NK-92 treated with Interleukin-12 subunit alpha and Interleukin-12 subunit beta, amount 100 ng/mL, for 24 hours (cell line): ENCODE data around the gene EXTL2.
"Not testable (repeated sequence)": the region's sequence is repeated elsewhere in the genome, so short reads cannot be mapped to it uniquely, and the experiment has no call there.

ENCODE experiments used
- DNase-seq: peaks from one replicate; lab custom pipeline; 2025; lab: John Stamatoyannopoulos, UW

EXTL2 gene

DNA sequence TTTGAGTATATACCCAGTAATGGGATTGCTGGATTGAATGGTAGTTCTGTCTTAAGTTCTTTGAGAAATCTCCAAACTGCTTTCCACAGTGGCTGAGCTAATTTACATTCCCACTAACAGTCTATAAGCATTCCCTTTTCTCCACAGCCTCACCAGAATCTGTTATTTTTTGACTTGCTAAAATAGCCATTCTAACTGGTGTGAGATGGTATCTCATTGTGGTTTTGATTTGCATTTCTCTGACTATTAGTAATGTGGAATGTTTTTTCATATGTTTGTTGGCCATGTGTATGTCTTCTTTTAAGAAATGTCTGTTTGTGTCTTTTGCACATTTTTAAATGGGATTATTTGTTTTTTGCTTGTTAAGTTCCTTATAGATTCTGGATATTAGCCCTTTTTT, 39.5 kb downstream of the EXTL2 start:
- DNase-seq, result not testable (repeated sequence)

DNA sequence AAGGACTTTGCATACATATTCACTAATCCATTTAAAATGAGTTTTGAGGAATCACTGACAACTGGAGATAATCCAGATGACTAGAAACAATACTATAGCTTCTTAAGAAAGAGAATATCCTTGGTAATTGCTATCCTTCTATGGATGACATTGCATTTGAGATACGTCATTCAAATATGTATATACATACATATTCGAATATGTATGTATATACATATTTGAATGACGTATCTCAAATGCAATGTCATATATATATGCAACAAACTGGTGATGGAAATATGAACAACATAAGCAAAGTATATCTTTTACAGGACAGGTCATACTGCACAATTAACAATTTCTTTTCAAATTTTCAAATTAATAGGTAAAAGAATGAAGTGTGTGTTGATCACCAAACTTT, 41.7 kb downstream of the EXTL2 start:
- DNase-seq, result no peak

DNA sequence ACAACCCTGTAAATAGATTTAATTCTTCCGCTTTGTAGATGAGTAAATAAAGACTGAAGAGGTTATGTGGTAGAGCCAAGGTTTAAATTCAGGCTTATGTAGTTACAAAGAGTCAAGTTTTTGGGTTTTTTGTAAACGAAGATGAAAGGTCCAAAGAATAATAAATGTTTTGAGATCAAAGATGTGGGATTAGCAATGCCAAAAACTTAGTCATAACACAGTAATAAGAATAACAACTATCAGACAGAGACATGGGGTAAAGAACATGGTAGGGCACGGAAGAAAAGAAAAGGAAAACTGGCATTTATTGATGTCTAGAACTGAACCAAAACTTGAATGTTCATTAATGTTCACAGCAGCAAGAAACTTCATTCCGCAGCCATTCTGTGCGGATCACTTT, 42.9 kb downstream of the EXTL2 start:
- no peak for DNase-seq

DNA sequence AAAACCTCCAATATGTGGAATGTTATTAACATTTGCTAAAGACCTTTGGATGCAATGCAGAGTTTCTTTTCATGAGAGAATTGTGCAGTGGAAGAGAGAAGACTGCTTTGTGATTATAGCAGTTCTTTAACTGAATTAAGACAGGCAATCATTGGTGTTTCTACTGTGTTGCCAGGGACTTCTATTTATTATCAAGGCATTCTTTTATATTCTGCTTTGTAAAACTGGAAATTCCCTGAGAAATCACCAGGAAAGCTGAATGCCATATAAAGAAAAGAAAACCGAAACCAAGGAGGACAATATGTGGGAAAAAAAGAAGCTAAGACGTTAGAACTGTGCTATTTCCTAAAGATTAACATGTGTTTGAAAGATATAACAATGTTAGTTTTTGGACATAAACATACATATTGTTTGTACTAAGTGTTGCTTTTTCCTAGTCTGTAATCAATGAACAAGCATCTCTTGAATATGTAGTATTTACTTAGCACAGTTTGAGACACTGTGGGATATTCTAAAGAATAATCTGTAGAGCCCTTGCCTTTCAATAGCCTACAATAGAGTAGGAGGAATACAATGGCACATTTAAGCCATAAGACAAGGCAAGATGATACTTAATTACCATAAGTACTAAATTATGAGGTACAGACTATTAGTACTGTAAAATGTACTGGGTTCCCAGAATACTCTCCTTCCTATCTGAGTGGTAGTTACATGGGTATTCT, 47.1 kb downstream of the EXTL2 start:
- no peak for DNase-seq

DNA sequence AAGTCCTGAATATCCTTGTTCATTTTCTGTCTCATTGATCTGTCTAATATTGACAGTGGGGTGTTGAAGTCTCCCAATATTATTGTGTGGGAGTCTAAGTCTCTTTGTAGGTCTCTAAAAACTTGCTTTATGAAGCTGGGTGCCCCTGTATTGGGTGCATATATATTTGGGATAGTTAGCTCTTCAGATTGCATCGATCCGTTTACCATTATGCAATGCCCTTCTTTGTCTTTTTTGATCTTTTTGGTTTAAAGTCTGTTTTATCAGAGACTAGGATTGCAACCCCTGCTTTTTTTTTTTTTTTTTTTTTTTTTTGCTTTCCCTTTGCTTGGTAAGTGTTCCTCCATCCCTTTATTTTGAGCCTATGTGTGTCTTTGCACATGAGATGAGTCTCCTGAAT, 51.5 kb downstream of the EXTL2 start:
- not testable (repeated sequence) for DNase-seq

DNA sequence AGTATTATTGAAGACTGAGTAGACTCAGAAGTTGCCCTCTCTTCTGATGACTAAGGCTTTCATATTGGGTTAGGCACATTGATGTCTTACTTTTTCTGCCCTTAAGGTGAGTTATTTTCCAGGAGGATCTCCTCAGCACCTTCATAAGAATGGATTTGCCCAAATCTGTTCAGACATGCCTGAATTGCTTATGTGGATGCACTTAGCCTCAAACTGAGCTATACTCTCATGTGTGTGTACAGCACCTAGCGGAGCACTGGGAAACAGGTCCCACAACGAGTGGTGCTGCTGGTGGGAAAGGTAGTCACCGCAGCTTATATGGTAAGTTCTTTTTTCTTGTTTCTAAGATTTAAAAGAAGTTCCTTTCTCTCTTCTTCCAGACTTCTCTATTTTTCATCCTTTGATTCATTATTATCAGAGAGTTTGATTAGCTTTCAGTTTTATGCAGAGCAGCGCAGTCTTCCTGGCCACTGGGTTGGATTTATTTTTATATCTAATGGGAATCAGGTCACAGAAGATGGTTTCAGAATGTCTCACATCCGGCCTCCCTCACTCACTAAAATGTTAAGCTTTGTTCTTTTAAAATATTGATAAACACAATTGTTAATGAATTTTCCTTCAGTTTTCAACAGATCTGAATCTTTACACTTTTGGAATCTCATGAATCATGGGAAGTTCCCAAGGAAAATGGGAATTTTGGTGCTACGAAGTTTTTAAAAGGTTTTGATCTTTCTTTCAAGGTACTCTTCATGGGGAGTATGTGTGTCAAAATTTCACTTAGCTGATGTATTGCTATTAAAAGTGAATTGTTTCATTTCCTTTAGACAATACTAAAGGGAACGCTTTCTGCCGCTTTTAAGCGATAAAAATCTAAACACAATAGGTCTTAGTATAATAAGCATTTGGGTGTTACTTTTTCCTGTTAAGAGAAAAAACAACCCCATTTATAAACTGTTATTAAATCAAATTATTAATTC, 58.5 kb downstream of the EXTL2 start:
- DNase-seq, result no peak

DNA sequence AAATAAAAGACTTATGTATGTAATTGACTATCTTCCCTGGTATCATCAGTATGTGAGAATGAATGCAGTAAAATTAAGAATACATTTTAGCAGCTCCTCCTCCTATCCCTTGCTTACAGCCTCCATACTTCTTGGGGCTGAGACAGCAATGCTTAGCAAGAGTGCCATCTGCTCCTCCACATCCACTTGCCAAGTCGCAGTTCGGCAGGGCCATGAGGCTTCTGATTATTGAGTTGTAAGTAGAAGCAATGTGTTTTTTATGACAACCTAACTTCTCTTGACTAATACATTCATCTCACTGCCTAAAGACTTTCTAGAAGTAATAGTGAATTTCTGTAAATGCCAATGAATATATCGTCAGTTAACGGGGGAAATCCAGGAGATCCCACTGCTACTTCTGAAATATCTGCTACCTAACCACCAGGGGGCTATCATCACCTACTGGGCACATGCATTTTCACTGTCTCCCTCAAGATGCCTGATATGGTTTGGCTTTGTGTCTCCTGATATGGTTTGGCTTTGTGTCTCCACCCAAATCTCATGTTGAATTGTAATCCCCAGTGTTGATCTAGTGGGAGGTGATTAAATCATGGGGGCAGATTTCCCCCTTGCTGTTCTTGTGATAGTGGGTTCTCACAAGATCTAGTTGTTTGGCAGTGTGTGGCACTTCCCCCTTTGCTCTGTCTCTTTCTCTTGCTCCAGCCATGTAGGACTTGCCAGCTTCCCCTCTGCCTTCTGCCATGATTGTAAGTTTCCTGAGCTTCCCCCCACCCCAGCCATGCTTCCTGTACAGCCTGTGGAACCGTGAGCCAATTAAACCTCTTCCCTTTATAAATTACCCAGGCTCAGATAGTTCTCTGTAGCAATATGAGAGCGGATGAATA, 59.6 kb downstream of the EXTL2 start:
- DNase-seq, result peak; percentile 1

DNA sequence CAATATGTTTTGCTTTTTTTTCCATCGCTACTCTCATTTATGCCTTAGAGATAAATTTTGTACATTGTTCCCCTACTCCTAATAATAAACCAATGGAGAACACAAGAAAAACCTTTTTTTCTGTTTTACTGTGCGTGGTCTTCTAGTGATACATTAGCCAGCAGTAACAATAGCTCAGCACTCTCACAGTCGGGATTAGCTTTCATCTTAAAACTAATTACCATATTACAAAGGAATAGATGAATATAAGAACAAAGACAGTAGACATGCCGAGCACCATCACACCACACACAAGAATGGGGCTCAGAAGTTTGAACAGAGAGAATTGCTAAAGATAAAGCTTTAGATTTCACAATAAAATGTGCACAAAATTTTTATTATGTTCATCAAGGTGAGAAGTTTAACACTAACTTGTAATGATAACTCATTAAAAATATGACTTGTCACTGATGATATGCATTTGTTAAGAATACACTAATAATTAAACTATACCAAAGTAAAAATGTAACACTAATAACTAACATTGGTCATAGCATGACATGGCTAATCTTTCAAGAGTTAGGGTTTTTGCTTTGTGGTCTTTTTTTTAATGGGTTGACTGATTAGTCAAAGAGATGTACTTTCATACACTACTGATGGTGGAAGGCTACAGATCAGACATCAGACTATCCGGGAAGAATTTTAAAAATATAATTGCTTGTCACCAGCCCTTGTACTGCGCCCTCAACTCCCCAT, 61.8 kb downstream of the EXTL2 start:
- no peak for DNase-seq

DNA sequence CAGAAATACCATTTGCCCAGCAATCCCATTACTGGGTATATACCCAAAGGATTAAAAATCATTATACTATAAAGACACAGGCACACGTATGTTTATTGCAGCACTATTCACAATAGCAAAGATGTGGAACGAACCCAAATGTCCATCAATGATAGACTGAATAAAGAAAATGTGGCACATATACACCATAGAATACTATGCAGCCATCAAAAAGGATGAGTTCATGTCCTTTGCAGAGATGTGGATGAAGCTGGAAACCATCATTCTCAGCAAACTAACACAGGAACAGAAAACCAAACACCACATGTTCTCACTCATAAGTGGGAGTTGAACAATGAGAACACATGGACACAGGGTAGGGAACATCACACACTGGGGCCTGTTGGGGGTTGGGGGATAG, 69.0 kb downstream of the EXTL2 start:
- DNase-seq, result not testable (repeated sequence)
